Neural crest cell (in vitro differentiated cells): ENCODE results near the gene RPRD1B. TPM values are rescaled to one million over a fixed set of nuclear protein-coding genes. Genes with fewer than 3 reads are reported as not detected.
A peak's percentile ranks its signal among the peaks of the same experiment; 100 is the strongest.

Source experiments
- DNase-seq: peaks from one replicate; pipeline ENCODE4 v3.0.0; 2021; ENCODE audit warnings: low read depth, mixed read lengths, low spot score
- H3K27ac Mint-ChIP-seq: one replicate; pipeline ENCODE4 v1.8.0; 2021; ENCODE audit warnings: mild to moderate bottlenecking, mixed read lengths; ENCODE audit not compliant: unreplicated experiment
- H3K27me3 Mint-ChIP-seq: 2 replicates; pipeline ENCODE4 v1.8.0; 2021; ENCODE audit warnings: low read depth, mild to moderate bottlenecking, mixed read lengths
- H3K36me3 Mint-ChIP-seq: 2 replicates; pipeline ENCODE4 v1.8.0; 2021; ENCODE audit warnings: low read depth, mild to moderate bottlenecking, mixed read lengths
- H3K4me1 Mint-ChIP-seq: 2 replicates; pipeline ENCODE4 v1.8.0; 2021; ENCODE audit warnings: mixed read lengths
- H3K4me3 Mint-ChIP-seq: one replicate; pipeline ENCODE4 v1.8.0; 2021; ENCODE audit warnings: mild to moderate bottlenecking, mixed read lengths
- H3K9me3 Mint-ChIP-seq: 2 replicates; pipeline ENCODE4 v1.8.0; 2021; ENCODE audit warnings: mixed read lengths
- CTCF ChIP-seq: fragments of 200-600 bp; sonication (generic); conservative IDR thresholded peaks from 2 replicates; pipeline ENCODE4 v1.5.0; 2021; ENCODE audit warnings: antibody characterized with exemption, mild to moderate bottlenecking
- total RNA-seq: library from RNA; stranded (reverse); gene quantifications from 2 replicates; pipeline ENCODE4 v1.2.1, GENCODE V29; 2021

RPRD1B gene
- total RNA-seq, 1 donor from 2014 or later = 41.1 TPM

DNA sequence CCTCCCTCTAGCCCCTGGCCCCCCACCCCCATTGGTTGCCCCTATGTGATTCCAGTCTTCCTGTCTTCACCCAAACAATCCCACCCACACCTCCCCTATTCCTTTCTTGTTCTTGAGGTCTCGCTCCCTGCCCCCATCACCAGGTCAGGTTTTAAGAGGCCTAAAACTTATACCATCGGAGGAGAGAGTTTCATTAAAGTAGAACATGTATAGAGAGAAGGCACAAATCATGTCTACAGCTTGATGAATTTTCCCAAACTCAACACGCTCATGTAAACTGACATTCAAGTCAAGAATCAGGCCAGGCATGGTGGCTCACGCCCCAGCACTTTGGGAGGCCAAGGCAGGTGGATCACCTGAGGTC lies 87.1 kb downstream of the RPRD1B start:
- H3K36me3 Mint-ChIP-seq = no peaks in the 10 kb centered on the region
- TF ChIP-seq CTCF = no peak
- H3K27me3 Mint-ChIP-seq = no peaks in the 10 kb centered on the region
- H3K9me3 Mint-ChIP-seq = no peaks in the 10 kb centered on the region
- no peak overlapping the region for H3K4me3 Mint-ChIP-seq
- H3K27ac Mint-ChIP-seq = no peak overlapping the region
- no peak for DNase-seq
- H3K4me1 Mint-ChIP-seq = peaks cover 7% of the 10 kb centered on the region

- no peaks in the 10 kb centered on the region for H3K27me3 Mint-ChIP-seq
These were observed 88.2 kb downstream of the RPRD1B start for GRCh38 chr20:38121741-38122140.

DNA sequence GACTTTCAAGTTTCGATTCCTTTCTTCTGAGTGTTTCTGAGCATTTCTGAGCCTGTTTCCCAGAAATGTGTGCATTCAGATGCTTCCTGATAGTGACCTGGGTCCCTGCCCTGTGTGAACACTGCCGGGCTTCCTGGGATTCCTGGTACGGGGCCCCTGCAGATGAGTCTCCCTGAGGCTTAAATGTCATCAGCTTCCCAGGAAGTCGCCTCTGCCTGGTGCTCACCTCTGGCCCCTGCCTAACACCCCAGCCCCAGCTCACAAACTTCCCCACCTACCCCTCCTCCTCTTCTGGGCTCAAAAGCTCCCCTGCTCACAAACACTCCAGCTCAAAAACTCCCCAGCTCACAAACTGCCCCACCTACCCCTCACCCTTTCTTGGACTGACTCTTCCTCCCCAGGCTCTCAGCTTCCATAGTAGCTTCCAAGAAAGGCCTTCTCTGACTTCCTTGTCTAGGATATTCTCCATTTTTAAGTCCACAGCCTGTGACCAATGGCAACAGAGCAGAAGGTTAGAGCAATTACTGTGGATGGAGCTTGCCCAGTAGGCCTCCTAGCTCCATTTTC lies 89.6 kb downstream of the RPRD1B start:
- Mint-ChIP-seq H3K9me3 (no peaks in the 10 kb centered on the region), H3K27me3 (no peaks in the 10 kb centered on the region), H3K4me1 (peaks cover 11% of the 10 kb centered on the region), H3K27ac (peak overlapping the region; percentile 43), H3K36me3 (no peaks in the 10 kb centered on the region), H3K4me3 (no peak overlapping the region)
- no peak for TF ChIP-seq CTCF
- DNase-seq = no peak

More at GRCh38 chr20:38121741-38122140, 88.2 kb downstream of the RPRD1B start:
- H3K36me3 Mint-ChIP-seq = no peaks in the 10 kb centered on the region
- H3K4me1 Mint-ChIP-seq = peaks cover 11% of the 10 kb centered on the region
- no peak for TF ChIP-seq CTCF
- no peak for DNase-seq
- H3K27ac Mint-ChIP-seq = no peak overlapping the region
- H3K9me3 Mint-ChIP-seq = no peaks in the 10 kb centered on the region
- H3K4me3 Mint-ChIP-seq = no peak overlapping the region

- Mint-ChIP-seq H3K4me1 (peaks cover 13% of the 10 kb centered on the region), H3K4me3 (no peak overlapping the region), H3K9me3 (no peaks in the 10 kb centered on the region), H3K27ac (no peak overlapping the region), H3K36me3 (no peaks in the 10 kb centered on the region), H3K27me3 (no peaks in the 10 kb centered on the region)
- no peak for DNase-seq
- TF ChIP-seq CTCF = no peak
These were observed 91.9 kb downstream of the RPRD1B start for GRCh38 chr20:38125157-38126056.

- no peak for DNase-seq
- Mint-ChIP-seq H3K36me3 (no peaks in the 10 kb centered on the region), H3K27me3 (no peaks in the 10 kb centered on the region), H3K4me1 (peaks cover 18% of the 10 kb centered on the region), H3K4me3 (no peak overlapping the region), H3K27ac (no peak overlapping the region), H3K9me3 (no peaks in the 10 kb centered on the region)
- TF ChIP-seq CTCF = no peak
These were observed 92.8 kb downstream of the RPRD1B start for GRCh38 chr20:38126146-38126921.
